Keratinocyte (primary cell): ENCODE data around the gene DNAJB4.

Experiments
- CTCF ChIP-seq, 3 experiments: IDR thresholded peaks in 1 of 3; conservative IDR thresholded peaks in 1 of 3; optimal IDR thresholded peaks in 1 of 3; 2 replicates in 2 of 3; 3 replicates in 1 of 3; pipeline versions ENCODE3 to v1.5.1; 2011; ENCODE audit warnings: low read length in 3 of 3, mild to moderate bottlenecking in 3 of 3, moderate library complexity in 2 of 3, control low read depth in 1 of 3, inconsistent platforms in 1 of 3; ENCODE audit not compliant: insufficient read depth in 2 of 3; ENCODE audit errors: extremely low read depth in 1 of 3
- EZH2 ChIP-seq: IDR thresholded peaks from one replicate; pipeline ENCODE4 v1.6.1; 2012; ENCODE audit warnings: inconsistent platforms, mild to moderate bottlenecking, low read length, moderate library complexity

GRCh38 chr1:78015148-78015547 lies 10.4 kb downstream of the DNAJB4 start:
- TF ChIP-seq EZH2 = no peak
- no peak for TF ChIP-seq CTCF (optimal IDR thresholded peaks at IDR 0.05 in 1 of 3, IDR thresholded peaks at IDR 0.05 in 1 of 3, conservative IDR thresholded peaks at IDR 0.05 in 1 of 3; ENCODE audit: extremely low read depth in 1 of 3, insufficient read depth in 2 of 3, low read length in 3 of 3)
